GM12878 (cell line): Measurements from ENCODE around the gene WASF2. TPM values are rescaled to one million over a fixed set of nuclear protein-coding genes. Genes with fewer than 3 reads are reported as not detected.
A peak's percentile ranks its signal among the peaks of the same experiment; 100 is the strongest.

Source experiments
- ATAC-seq: fragments of 200-7000 bp; cut with Tn5 transposase; 3 replicates; pipeline ENCODE4 v1.9.1; 2020; ENCODE audit warnings: mild to moderate bottlenecking, moderate library complexity
- BruUV-seq: library from RNA; stranded (reverse); fragments of 400-500 nt; replicated peaks from 2 replicates; lab custom pipeline; 2021; lab: Mats Ljungman, UMichigan
- CTCF ChIA-PET: fragments of 300-600 bp; sonication (Branson Sonifier 250); formaldehyde crosslinking; extraction: SDS; loops from one replicate; lab custom pipeline; 2021; ENCODE audit warnings: inconsistent platforms; lab: Yijun Ruan, JAX
- POLR2A ChIA-PET: fragments of 350-600 bp; formaldehyde crosslinking; extraction: SDS; loops from one replicate; lab custom pipeline; 2021; ENCODE audit warnings: inconsistent platforms; lab: Charles Lee
- RAD21 ChIA-PET: fragments of 300-600 bp; sonication (Branson Sonifier 250); formaldehyde crosslinking; loops from one replicate; lab custom pipeline; 2023; ENCODE audit warnings: antibody characterized with exemption; ENCODE audit not compliant: unreplicated experiment; lab: Charles Lee
- SMC1A ChIA-PET: fragments of 300-600 bp; sonication (Branson Sonifier 250); formaldehyde crosslinking; loops from one replicate; lab custom pipeline; 2023; ENCODE audit not compliant: unreplicated experiment, uncharacterized antibody; lab: Charles Lee
- DNase-seq: peaks from one replicate; pipeline ENCODE4 v3.0.0-alpha.2; 2011; ENCODE audit warnings: low read depth, low spot score
- FAIRE-seq: peaks from 3 replicates; lab custom pipeline; 2011; peaks lifted over from hg19 to GRCh38; lab: Jason Lieb, UNC
- H2AFZ ChIP-seq: 2 replicates; pipeline ENCODE4 v1.6.0; 2011; ENCODE audit warnings: low read depth, low read length, control low read depth; ENCODE audit not compliant: control insufficient read depth
- H3K27ac ChIP-seq: 2 replicates; pipeline ENCODE4 v1.5.1; 2011; ENCODE audit warnings: control low read depth; ENCODE audit not compliant: control insufficient read depth, insufficient read depth
- H3K27me3 ChIP-seq, 2 experiments: replicated peaks in 1 of 2; 2 replicates each; pipeline versions ENCODE4 v1.6.0 to v1.6.1; 2011; ENCODE audit warnings: low read length in 1 of 2; ENCODE audit not compliant: control insufficient read depth in 2 of 2, insufficient read depth in 2 of 2
- H3K36me3 ChIP-seq, 2 experiments: 2 replicates each; pipeline ENCODE4 v1.5.1; 2011; ENCODE audit warnings: low read length in 1 of 2; ENCODE audit not compliant: control insufficient read depth in 2 of 2, insufficient read depth in 2 of 2
- H3K4me1 ChIP-seq: 2 replicates; pipeline ENCODE4 v1.6.1; 2011; ENCODE audit warnings: mild to moderate bottlenecking, low read length, moderate library complexity, mixed read lengths; ENCODE audit not compliant: control insufficient read depth, insufficient read depth
- H3K4me2 ChIP-seq: 2 replicates; pipeline ENCODE4 v1.6.0; 2011; ENCODE audit warnings: control low read depth; ENCODE audit not compliant: control insufficient read depth, insufficient read depth
- H3K4me3 ChIP-seq: fragments of 200-600 bp; sonication (generic); 2 replicates; pipeline ENCODE4 v1.5.1; 2016
- H3K79me2 ChIP-seq: 2 replicates; pipeline ENCODE4 v1.6.0; 2011; ENCODE audit warnings: low read length; ENCODE audit not compliant: control insufficient read depth, insufficient read depth
- H3K9ac ChIP-seq: 2 replicates; pipeline ENCODE4 v1.8.0; 2011; ENCODE audit warnings: low read length, control low read depth, mixed read lengths; ENCODE audit not compliant: control insufficient read depth, insufficient read depth
- H3K9me3 ChIP-seq: replicated peaks from 3 replicates; pipeline ENCODE4 v1.5.1; 2011; ENCODE audit warnings: mild to moderate bottlenecking, low read length; ENCODE audit not compliant: control insufficient read depth, insufficient read depth
- H4K20me1 ChIP-seq: 2 replicates; pipeline ENCODE4 v1.6.0; 2011; ENCODE audit not compliant: control insufficient read depth, insufficient read depth
- ATF7 ChIP-seq: fragments of 450-650 bp; IDR thresholded peaks from 2 replicates; pipeline ENCODE4 v1.6.1; 2016; ENCODE audit warnings: low read depth, mild to moderate bottlenecking
- BACH1 ChIP-seq: fragments of 450-650 bp; IDR thresholded peaks from 2 replicates; pipeline ENCODE4 v1.6.1; 2017; ENCODE audit warnings: mild to moderate bottlenecking, borderline replicate concordance
- BHLHE40 ChIP-seq, 2 experiments: fragments of 450-650 bp in 1 of 2; IDR thresholded peaks; 2 replicates each; pipeline ENCODE4 v1.6.1; 2011 to 2017; ENCODE audit warnings: low read depth in 2 of 2, borderline replicate concordance in 1 of 2, improper control_type of control experiment in 1 of 2, low read length in 1 of 2, mild to moderate bottlenecking in 1 of 2
- DPF2 ChIP-seq: fragments of 450-650 bp; IDR thresholded peaks from 2 replicates; pipeline ENCODE4 v1.6.1; 2017; ENCODE audit warnings: mild to moderate bottlenecking
- IKZF1 ChIP-seq: fragments of 450-650 bp; conservative IDR thresholded peaks from 2 replicates; pipeline ENCODE4 v1.6.1; 2017; ENCODE audit warnings: antibody characterized with exemption, mild to moderate bottlenecking
- IKZF2 ChIP-seq, 2 experiments: fragments of 450-650 bp; IDR thresholded peaks; 2 replicates each; pipeline ENCODE4 v1.6.1; 2017; ENCODE audit warnings: mild to moderate bottlenecking in 2 of 2, moderate library complexity in 2 of 2
- MEF2B ChIP-seq: fragments of 450-650 bp; IDR thresholded peaks from 2 replicates; pipeline ENCODE4 v1.6.1; 2018; ENCODE audit warnings: mild to moderate bottlenecking, moderate library complexity; ENCODE audit not compliant: partially characterized antibody, poor library complexity, severe bottlenecking
- PAX5 ChIP-seq: IDR thresholded peaks from 2 replicates; pipeline ENCODE4 v1.6.1; 2011; ENCODE audit warnings: low read depth, low read length, borderline replicate concordance
- PRDM15 ChIP-seq: fragments of 450-650 bp; formaldehyde crosslinking; IDR thresholded peaks from 2 replicates; pipeline ENCODE4 v1.4.0; 2020; ENCODE audit warnings: mild to moderate bottlenecking, moderate library complexity
- SPI1 ChIP-seq: IDR thresholded peaks from 2 replicates; pipeline ENCODE4 v1.6.1; 2011; ENCODE audit warnings: low read depth, mild to moderate bottlenecking, low read length, moderate library complexity, borderline replicate concordance; ENCODE audit not compliant: insufficient read depth
- SUZ12 ChIP-seq: fragments of 200-600 bp; sonication (generic); IDR thresholded peaks from one replicate; pipeline ENCODE4 v1.6.1; 2018; ENCODE audit warnings: antibody characterized with exemption, mild to moderate bottlenecking; ENCODE audit not compliant: unreplicated experiment
- TARDBP ChIP-seq: IDR thresholded peaks from 2 replicates; pipeline ENCODE4 v1.6.1; 2016; ENCODE audit warnings: borderline replicate concordance
- ZNF274 ChIP-seq: IDR thresholded peaks from one replicate; pipeline ENCODE4 v1.8.0; 2011; ENCODE audit not compliant: insufficient read length, insufficient read depth
- WGBS: methylation state at CpG from one replicate; pipeline ENCODE4 v1.1.6; 2016; ENCODE audit warnings: low lambda C conversion rate; ENCODE audit not compliant: insufficient replicate concordance, insufficient coverage; ENCODE audit errors: missing lambda C conversion rate; 5-methylcytosine and 5-hydroxymethylcytosine counted together
- in situ Hi-C: fragments of 300-500 bp; cut with MboI; formaldehyde crosslinking; loops from 9 replicates; pipeline ENCODE4 v1.14.3; 2018; ENCODE audit warnings: mixed read lengths
- intact Hi-C: fragments of 100-400 bp; cut with micrococcal nuclease; formaldehyde crosslinking; loops from one replicate; pipeline ENCODE4 v1.14.2; 2022; ENCODE audit not compliant: unreplicated experiment
- polyA plus RNA-seq, 11 experiments: library from polyadenylated mRNA; depleted of rRNA in 4 of 11; unstranded in 6 of 11; stranded (reverse) in 5 of 11; fragments of >200 nt; fragmentation: Nextera tagmentation in 4 of 11; fragmentation: Illumina TruSeq in 1 of 11; extraction: Ambion mirVana in 4 of 11; extraction: Trizol in 1 of 11; gene quantifications; 1 replicate in 1 of 11; 2 replicates in 10 of 11; pipeline versions ENCODE4 v1.2.1 to v1.2.3, GENCODE V29; 2011 to 2016; ENCODE audit warnings: inconsistent platforms in 2 of 11, missing spikeins in 2 of 11, low read depth in 1 of 11
- total RNA-seq, 4 experiments: library from RNA; depleted of rRNA in 3 of 4; stranded (reverse); fragments of >200 nt in 3 of 4; fragmentation: Illumina TruSeq in 1 of 4; extraction: Trizol in 1 of 4; gene quantifications; 2 replicates each; pipeline versions ENCODE4 v1.2.1 to v1.2.3, GENCODE V29; 2013 to 2021
- TF ChIP-seq, protein P1 (sequence below): fragments of 450-650 bp; IDR thresholded peaks from 2 replicates; pipeline ENCODE4 v1.6.1; 2016; ENCODE audit warnings: mild to moderate bottlenecking

WASF2 gene
- total and polyA plus RNA-seq, 10 of the 15 experiments (the other 5 are each of a cell fraction or from before 2014, with no cell fraction given), result 7.0 to 111 (median 37.1) TPM

GRCh38 chr1:27360159-27361043, 129.6 kb downstream of the WASF2 start:
- peak; percentile 28 for ATAC-seq
- Histone ChIP-seq H3K36me3 (no peaks in the 10 kb centered on the region), H3K4me3 (peak overlapping the region; percentile 57; the same call in 1 of the 2 replicates), H3K27me3 (no peaks in the 10 kb centered on the region; a peak in 1 of 4 replicates), H3K9ac (no peak overlapping the region), H3K79me2 (no peaks in the 10 kb centered on the region), H3K9me3 (no peaks in the 10 kb centered on the region), H4K20me1 (no peaks in the 10 kb centered on the region), H3K4me2 (peak overlapping the region; percentile 98), H3K27ac (no peak overlapping the region), H3K4me1 (peaks cover 18% of the 10 kb centered on the region), H2AFZ (peak overlapping the region; percentile 72)
- CTCF ChIA-PET, result interaction anchor here (0.6 to 8.7 kb wide), 6 partner anchors 10 to 636 kb away, joined by 3 to 126 read pairs (median 4); partner anchors contain the start of genes AHDC1, CD164L2 and GPR3
- SMC1A ChIA-PET, result no interaction called here
- intact Hi-C loops (no loop called here), in situ Hi-C loops (no loop called here)
- POLR2A ChIA-PET, result no interaction called here
- no peak for FAIRE-seq
- no TSS peak for BruUV-seq
- no peak for DNase-seq
- 9% methylated on average over 55 of the region's 71 CpGs for WGBS
- no peak for TF ChIP-seq SUZ12
- TF ChIP-seq PAX5, result peak; percentile 71; the same call in 1 of the 2 replicates
- TF ChIP-seq BACH1, result peak; percentile 45; the same call in 1 of the 2 replicates
- no peak for TF ChIP-seq ZNF274
- TF ChIP-seq BHLHE40 (IDR thresholded peaks at IDR 0.05; ENCODE audit: borderline replicate concordance in 1 of 2, low read depth in 2 of 2, low read length in 1 of 2), result 0 out of 4 replicates have a peak, but pooled peaks of 1 of the 2 experiments have one; percentile 8
- TF ChIP-seq, protein P1, sequence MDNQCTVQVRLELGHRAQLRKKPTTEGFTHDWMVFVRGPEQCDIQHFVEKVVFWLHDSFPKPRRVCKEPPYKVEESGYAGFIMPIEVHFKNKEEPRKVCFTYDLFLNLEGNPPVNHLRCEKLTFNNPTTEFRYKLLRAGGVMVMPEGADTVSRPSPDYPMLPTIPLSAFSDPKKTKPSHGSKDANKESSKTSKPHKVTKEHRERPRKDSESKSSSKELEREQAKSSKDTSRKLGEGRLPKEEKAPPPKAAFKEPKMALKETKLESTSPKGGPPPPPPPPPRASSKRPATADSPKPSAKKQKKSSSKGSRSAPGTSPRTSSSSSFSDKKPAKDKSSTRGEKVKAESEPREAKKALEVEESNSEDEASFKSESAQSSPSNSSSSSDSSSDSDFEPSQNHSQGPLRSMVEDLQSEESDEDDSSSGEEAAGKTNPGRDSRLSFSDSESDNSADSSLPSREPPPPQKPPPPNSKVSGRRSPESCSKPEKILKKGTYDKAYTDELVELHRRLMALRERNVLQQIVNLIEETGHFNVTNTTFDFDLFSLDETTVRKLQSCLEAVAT, result peak; percentile 75; the same call in 1 of the 2 replicates
- TF ChIP-seq DPF2, result 0 out of 2 replicates have a peak, but pooled peaks have one; percentile 9
- TF ChIP-seq PRDM15 (CRISPR knock-in tag), result no peak
- TF ChIP-seq IKZF1, result peak; percentile 67; the same call in 1 of the 2 replicates
- TF ChIP-seq MEF2B, result peak; percentile 48
- TF ChIP-seq IKZF2 (IDR thresholded peaks at IDR 0.05), result peak; percentile 42; a peak in 2 of 4 replicates
- TF ChIP-seq SPI1, result 0 out of 2 replicates have a peak, but pooled peaks have one; percentile 17
- TF ChIP-seq ATF7, result peak; percentile 25; the same call in 1 of the 2 replicates
- no peak for TF ChIP-seq TARDBP
- RAD21 ChIA-PET, result interaction anchor here (0.9 to 1.1 kb wide), 3 partner anchors 9 to 35 kb away, joined by 3 to 6 read pairs (median 4); no protein-coding TSS in a partner anchor
